ENCODE data around the gene RUSC1. TPM values are rescaled to one million over a fixed set of nuclear protein-coding genes. Genes with fewer than 3 reads are reported as not detected.
A peak's percentile ranks its signal among the peaks of the same experiment; 100 is the strongest.

Gene RUSC1
- total RNA-seq, 6 donors from 2014 or later, result 21.4 to 41.9 (median 31.2) TPM

DNA sequence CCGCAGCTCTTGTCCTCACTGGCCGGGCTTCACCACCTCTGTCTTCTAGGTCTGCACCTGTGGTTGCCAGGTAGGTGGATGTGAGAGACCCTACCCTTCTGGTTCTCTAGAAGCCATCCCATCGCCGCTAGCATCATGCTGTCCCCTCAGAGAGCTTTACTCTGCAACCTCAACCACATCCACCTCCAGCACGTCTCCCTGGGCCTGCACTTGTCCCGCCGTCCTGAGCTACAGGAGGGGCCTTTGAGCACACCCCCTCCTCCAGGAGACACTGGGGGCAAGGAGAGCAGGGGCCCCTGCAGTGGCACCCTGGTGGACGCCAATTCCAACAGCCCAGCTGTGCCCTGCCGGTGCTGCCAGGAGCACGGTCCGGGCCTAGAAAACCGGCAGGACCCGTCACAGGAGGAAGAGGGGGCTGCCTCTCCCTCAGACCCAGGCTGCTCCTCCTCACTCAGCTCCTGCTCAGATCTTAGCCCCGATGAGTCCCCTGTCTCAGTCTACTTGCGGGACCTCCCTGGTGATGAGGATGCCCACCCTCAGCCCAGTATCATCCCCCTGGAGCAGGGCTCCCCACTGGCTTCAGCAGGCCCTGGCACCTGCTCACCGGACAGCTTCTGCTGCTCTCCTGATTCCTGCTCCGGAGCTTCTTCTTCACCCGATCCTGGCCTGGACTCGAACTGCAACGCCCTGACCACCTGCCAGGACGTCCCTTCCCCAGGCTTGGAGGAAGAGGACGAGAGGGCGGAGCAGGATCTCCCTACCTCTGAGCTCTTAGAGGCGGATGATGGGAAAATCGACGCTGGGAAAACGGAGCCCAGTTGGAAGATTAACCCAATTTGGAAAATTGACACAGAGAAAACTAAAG lies 1.2 kb downstream of the RUSC1 start:
- peak overlapping the region; percentile 84 to 97 (median 96) for H3K27ac ChIP-seq
- no peak for DNase-seq
- 54 to 60% methylated on average over 18 to 27 of the region's 27 CpGs for WGBS, 2 donors

DNA sequence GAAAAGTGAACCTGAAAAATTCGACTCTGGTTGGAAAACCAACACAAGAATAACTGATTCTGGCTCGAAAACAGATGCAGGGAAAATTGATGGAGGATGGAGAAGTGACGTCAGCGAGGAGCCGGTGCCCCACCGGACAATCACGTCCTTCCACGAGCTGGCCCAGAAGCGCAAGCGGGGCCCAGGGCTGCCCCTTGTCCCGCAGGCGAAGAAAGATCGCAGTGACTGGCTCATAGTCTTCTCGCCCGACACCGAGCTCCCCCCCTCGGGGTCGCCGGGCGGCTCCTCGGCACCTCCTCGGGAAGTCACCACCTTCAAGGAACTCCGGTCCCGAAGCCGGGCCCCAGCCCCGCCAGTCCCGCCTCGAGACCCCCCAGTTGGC lies 1.9 kb downstream of the RUSC1 start:
- Histone ChIP-seq H3K36me3 (peaks cover 0 to 25% (median 16%) of the 10 kb centered on the region in 4 donors), H3K27me3 (no peaks in the 10 kb centered on the region), H3K9me3 (no peaks in the 10 kb centered on the region), H3K4me3 (peak overlapping the region; percentile 73 to 94 (median 85)), H3K4me1 (peaks cover 32 to 58% (median 40%) of the 10 kb centered on the region in 4 donors), H3K27ac (peak overlapping the region; percentile 84 to 97 (median 96))
- ATAC-seq (ENCODE audit: low FRiP score in 2 of 2), result no peak
- 3 to 4% methylated on average over 13 to 28 of the region's 28 CpGs for WGBS, 2 donors
- DNase-seq, result peak; percentile 37 to 90
- TF ChIP-seq POLR2AphosphoS5 (IDR thresholded peaks at IDR 0.05), result no peak
- TF ChIP-seq EP300 (IDR thresholded peaks at IDR 0.05), result no peak
- no peak for TF ChIP-seq POLR2A (IDR thresholded peaks at IDR 0.05)
- TF ChIP-seq, protein P1, sequence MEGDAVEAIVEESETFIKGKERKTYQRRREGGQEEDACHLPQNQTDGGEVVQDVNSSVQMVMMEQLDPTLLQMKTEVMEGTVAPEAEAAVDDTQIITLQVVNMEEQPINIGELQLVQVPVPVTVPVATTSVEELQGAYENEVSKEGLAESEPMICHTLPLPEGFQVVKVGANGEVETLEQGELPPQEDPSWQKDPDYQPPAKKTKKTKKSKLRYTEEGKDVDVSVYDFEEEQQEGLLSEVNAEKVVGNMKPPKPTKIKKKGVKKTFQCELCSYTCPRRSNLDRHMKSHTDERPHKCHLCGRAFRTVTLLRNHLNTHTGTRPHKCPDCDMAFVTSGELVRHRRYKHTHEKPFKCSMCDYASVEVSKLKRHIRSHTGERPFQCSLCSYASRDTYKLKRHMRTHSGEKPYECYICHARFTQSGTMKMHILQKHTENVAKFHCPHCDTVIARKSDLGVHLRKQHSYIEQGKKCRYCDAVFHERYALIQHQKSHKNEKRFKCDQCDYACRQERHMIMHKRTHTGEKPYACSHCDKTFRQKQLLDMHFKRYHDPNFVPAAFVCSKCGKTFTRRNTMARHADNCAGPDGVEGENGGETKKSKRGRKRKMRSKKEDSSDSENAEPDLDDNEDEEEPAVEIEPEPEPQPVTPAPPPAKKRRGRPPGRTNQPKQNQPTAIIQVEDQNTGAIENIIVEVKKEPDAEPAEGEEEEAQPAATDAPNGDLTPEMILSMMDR (IDR thresholded peaks at IDR 0.05), result no peak

More for the DNA sequence above, 1.2 kb downstream of the RUSC1 start:
- no peaks in the 10 kb centered on the region for H3K9me3 ChIP-seq
- peak overlapping the region in 3 of 4 donors; percentile 73 to 87 (median 83) for H3K4me3 ChIP-seq
- ATAC-seq (ENCODE audit: low FRiP score in 2 of 2), result no peak
- H3K36me3 ChIP-seq, result peaks cover 0 to 24% (median 15%) of the 10 kb centered on the region in 4 donors
- TF ChIP-seq, protein P1 (IDR thresholded peaks at IDR 0.05), result no peak
- TF ChIP-seq POLR2A (IDR thresholded peaks at IDR 0.05), result no peak
- no peak for TF ChIP-seq POLR2AphosphoS5 (IDR thresholded peaks at IDR 0.05)
- no peak for TF ChIP-seq EP300 (IDR thresholded peaks at IDR 0.05)
- H3K4me1 ChIP-seq, result peaks cover 32 to 58% (median 40%) of the 10 kb centered on the region in 4 donors
- H3K27me3 ChIP-seq, result no peaks in the 10 kb centered on the region

DNA sequence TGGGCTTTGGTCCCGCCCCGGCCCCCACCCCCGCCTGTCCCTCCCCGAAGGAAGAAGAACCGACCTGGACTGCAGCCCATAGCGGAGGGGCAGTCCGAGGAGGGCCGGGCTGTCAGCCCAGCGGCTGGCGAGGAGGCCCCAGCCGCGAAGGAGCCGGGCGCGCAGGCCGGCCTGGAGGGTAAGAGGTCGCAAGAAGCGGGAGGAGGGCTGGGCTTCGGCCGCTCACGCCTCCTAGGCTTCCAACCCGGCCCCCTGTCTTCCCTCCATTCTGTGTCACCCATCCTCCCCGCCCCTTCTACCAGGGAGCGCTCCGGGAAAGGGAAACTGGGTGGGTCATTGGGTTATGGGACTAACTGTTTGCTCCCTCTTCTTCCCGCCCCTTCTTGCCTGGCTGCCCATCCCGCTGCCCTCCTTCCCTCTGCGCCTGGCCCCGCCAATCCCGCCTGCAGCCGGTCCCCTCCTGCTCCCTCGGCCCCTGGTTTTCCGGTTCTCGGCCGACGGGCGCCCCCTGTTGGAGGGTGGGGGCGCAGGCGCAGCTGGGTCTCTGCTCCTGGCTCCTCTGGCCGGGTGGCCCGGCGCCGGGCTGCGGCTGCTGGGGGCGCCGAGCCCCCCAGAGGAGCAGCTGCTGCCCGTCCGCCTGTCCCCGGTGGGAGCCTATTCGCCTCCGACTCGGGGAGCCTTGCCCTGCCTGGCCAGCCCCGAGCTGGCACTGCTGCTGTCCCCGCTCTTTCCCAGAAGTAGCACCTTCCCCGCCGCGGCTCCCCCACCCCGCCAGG lies 2.4 kb downstream of the RUSC1 start:
- WGBS, 2 donors, result 0 to 3% methylated on average over 15 to 38 of the region's 58 CpGs
- peaks cover 32 to 58% (median 40%) of the 10 kb centered on the region in 4 donors for H3K4me1 ChIP-seq
- DNase-seq (peak; percentile 90 to 97), ATAC-seq (ENCODE audit: low FRiP score in 2 of 2) (peak; percentile 80 to 83)
- peak overlapping the region; percentile 73 to 94 (median 85) for H3K4me3 ChIP-seq
- no peaks in the 10 kb centered on the region for H3K27me3 ChIP-seq
- peak; percentile 65 to 80 for TF ChIP-seq POLR2AphosphoS5 (IDR thresholded peaks at IDR 0.05)
- TF ChIP-seq POLR2A (IDR thresholded peaks at IDR 0.05), result peak in 3 of 4 donors; percentile 22 to 39 (median 36)
- TF ChIP-seq EP300 (IDR thresholded peaks at IDR 0.05), result no peak
- TF ChIP-seq, protein P1 (IDR thresholded peaks at IDR 0.05), result peak; percentile 98 to 100 (median 98)
- H3K27ac ChIP-seq, result peak overlapping the region; percentile 84 to 97 (median 96)
- peaks cover 0 to 26% (median 14%) of the 10 kb centered on the region in 4 donors for H3K36me3 ChIP-seq
- no peaks in the 10 kb centered on the region for H3K9me3 ChIP-seq

DNA sequence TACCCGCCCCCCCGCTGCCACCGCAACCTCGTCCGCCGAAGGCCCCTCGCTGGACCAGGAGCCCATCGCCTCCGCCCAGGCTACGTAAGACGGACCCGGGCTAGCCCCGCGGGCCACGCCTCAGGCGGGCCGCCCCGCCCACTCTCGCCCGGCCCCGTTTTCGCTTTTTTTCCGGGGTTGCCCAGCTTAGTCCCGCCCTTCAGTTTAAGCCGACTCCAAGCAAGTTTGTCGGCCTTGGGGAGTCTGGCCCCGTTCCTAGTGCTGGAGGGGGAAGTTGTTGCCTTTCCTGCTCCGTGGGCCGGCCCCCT lies 3.0 kb downstream of the RUSC1 start:
- DNase-seq, result peak; percentile 89 to 98
- Histone ChIP-seq H3K4me1 (peaks cover 32 to 58% (median 40%) of the 10 kb centered on the region in 4 donors), H3K4me3 (peak overlapping the region; percentile 73 to 94 (median 85)), H3K27ac (peak overlapping the region; percentile 84 to 97 (median 96)), H3K9me3 (no peaks in the 10 kb centered on the region), H3K27me3 (no peaks in the 10 kb centered on the region), H3K36me3 (peaks cover 0 to 26% (median 11%) of the 10 kb centered on the region in 4 donors)
- peak; percentile 87 to 89 for ATAC-seq (ENCODE audit: low FRiP score in 2 of 2)
- 0% methylated on average over 5 to 6 of the region's 29 CpGs for whole genome bisulfite sequencing, 2 donors
- no peak for TF ChIP-seq POLR2A (IDR thresholded peaks at IDR 0.05)
- no peak for TF ChIP-seq POLR2AphosphoS5 (IDR thresholded peaks at IDR 0.05)
- TF ChIP-seq EP300 (IDR thresholded peaks at IDR 0.05), result no peak
- TF ChIP-seq, protein P1 (IDR thresholded peaks at IDR 0.05), result no peak
